Ovary (tissue), 9 donors: ENCODE measurements around the gene PRKCE. TPM values are rescaled to one million over a fixed set of nuclear protein-coding genes. Genes with fewer than 3 reads are reported as not detected.

Source experiments
- DNase-seq, 5 donors: peaks; one replicate each; pipeline ENCODE4 v3.0.0-alpha.2; 2019 to 2020
- H3K27ac ChIP-seq, 2 donors: fragments of 200-600 bp; one replicate each; pipeline versions ENCODE4 v1.5.1 to v1.8.0; 2019 to 2022
- H3K27me3 ChIP-seq: fragments of 200-600 bp; one replicate; pipeline ENCODE4 v1.8.0; 2022
- H3K36me3 ChIP-seq: fragments of 200-600 bp; sonication (generic); one replicate; pipeline ENCODE4 v1.5.1; 2019
- H3K4me1 ChIP-seq: one replicate; pipeline ENCODE4 v1.8.1; 2013; ENCODE audit warnings: mild to moderate bottlenecking, moderate library complexity; ENCODE audit not compliant: insufficient read depth
- H3K4me3 ChIP-seq: fragments of 200-600 bp; sonication (generic); one replicate; pipeline ENCODE4 v1.5.1; 2017
- H3K9me3 ChIP-seq, 2 donors: fragments of 200-600 bp in 1 of 2; sonication (generic) in 1 of 2; one replicate each; pipeline versions ENCODE4 v1.5.1 to v1.8.1; 2013 to 2019; ENCODE audit warnings: mild to moderate bottlenecking in 1 of 2, moderate library complexity in 1 of 2
- EP300 ChIP-seq: sonication (generic); formaldehyde crosslinking; IDR thresholded peaks from one replicate; pipeline ENCODE4 v1.6.1; 2017; ENCODE audit warnings: antibody characterized with exemption
- POLR2A ChIP-seq: fragments of 450-650 bp; IDR thresholded peaks from one replicate; pipeline ENCODE4 v1.6.1; 2017; ENCODE audit warnings: antibody characterized with exemption, mild to moderate bottlenecking, moderate library complexity
- WGBS, 3 donors: extraction: QIAGEN DNeasy Blood & Tissue Kit in 1 of 3; methylation state at CpG; one replicate each; pipeline versions ENCODE4 v1.1.5 to v1.1.7; 2013 to 2017; 5-methylcytosine and 5-hydroxymethylcytosine counted together
- intact Hi-C, 4 donors: fragments of 100-400 bp; cut with DNase I; formaldehyde crosslinking; loops; one replicate each; pipeline versions ENCODE4 v1.11.0 to v1.15.1; 2022 to 2023
- polyA plus RNA-seq, 2 donors: library from polyadenylated mRNA; stranded (reverse); fragments of 200-250 nt in 1 of 2; fragments of 350-450 nt in 1 of 2; fragmentation: Illumina TruSeq in 1 of 2; extraction: RNeasy Lipid Tissue Mini Kit (QIAGEN cat#74804) in 1 of 2; gene quantifications; one replicate each; pipeline ENCODE4 v1.2.3, GENCODE V29; 2013 to 2014
- total RNA-seq, 7 donors: library from RNA; depleted of rRNA in 2 of 7; stranded (reverse); fragments of >200 nt in 2 of 7; fragmentation: NEBNext Ultra II Directional in 3 of 7; extraction: Animal tissue kit (Norgen Biotek cat#: 25700) in 3 of 7; gene quantifications; one replicate each; pipeline versions ENCODE4 v1.1.0 to v1.2.4, GENCODE V29; 2016 to 2023
- TF ChIP-seq, protein P1 (sequence below), 3 donors: fragments of 450-650 bp in 2 of 3; fragments of 200-600 bp in 1 of 3; IDR thresholded peaks; one replicate each; pipeline versions ENCODE4 v1.5.1 to v1.8.0; 2016 to 2022; ENCODE audit warnings: antibody characterized with exemption in 3 of 3, mild to moderate bottlenecking in 1 of 3
- donor health status: DM: no; HTN: no; CAD: no; lungs with moderate emphysema.
- donor health status: DM: no; HTN: no; CAD: no.
- donor health status: Bipolar disorder and iron deficiency.
- donor health status: DM: yes; HTN: yes; CAD: no.
- donor health status: DM: no; HTN: no; CAD: no.
- donor health status: DM: yes; HTN: yes; CAD: no.

PRKCE gene
- total and polyA plus RNA-seq, 9 donors, result 3.1 to 22.8 (median 12.8) TPM

GRCh38 chr2:46056541-46056940 lies 405.1 kb downstream of the PRKCE start:
- WGBS, 3 donors, result 95 to 98% (median 97%) methylated on average over 1 of the region's 1 CpG
- Histone ChIP-seq H3K27me3 (no peaks in the 10 kb centered on the region), H3K27ac (no peak overlapping the region), H3K4me3 (no peak overlapping the region), H3K36me3 (no peaks in the 10 kb centered on the region), H3K9me3 (no peaks in the 10 kb centered on the region), H3K4me1 (no peaks in the 10 kb centered on the region)
- intact Hi-C loops, result no loop called here
- no peak for DNase-seq
- TF ChIP-seq POLR2A, result no peak
- TF ChIP-seq, protein P1, sequence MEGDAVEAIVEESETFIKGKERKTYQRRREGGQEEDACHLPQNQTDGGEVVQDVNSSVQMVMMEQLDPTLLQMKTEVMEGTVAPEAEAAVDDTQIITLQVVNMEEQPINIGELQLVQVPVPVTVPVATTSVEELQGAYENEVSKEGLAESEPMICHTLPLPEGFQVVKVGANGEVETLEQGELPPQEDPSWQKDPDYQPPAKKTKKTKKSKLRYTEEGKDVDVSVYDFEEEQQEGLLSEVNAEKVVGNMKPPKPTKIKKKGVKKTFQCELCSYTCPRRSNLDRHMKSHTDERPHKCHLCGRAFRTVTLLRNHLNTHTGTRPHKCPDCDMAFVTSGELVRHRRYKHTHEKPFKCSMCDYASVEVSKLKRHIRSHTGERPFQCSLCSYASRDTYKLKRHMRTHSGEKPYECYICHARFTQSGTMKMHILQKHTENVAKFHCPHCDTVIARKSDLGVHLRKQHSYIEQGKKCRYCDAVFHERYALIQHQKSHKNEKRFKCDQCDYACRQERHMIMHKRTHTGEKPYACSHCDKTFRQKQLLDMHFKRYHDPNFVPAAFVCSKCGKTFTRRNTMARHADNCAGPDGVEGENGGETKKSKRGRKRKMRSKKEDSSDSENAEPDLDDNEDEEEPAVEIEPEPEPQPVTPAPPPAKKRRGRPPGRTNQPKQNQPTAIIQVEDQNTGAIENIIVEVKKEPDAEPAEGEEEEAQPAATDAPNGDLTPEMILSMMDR (IDR thresholded peaks at IDR 0.05), result no peak
- TF ChIP-seq EP300, result no peak

GRCh38 chr2:46058140-46058539 lies 406.7 kb downstream of the PRKCE start:
- DNase-seq, result no peak
- no peak for TF ChIP-seq POLR2A
- TF ChIP-seq EP300, result no peak
- TF ChIP-seq, protein P1 (IDR thresholded peaks at IDR 0.05), result no peak
- Histone ChIP-seq H3K36me3 (no peaks in the 10 kb centered on the region), H3K9me3 (no peaks in the 10 kb centered on the region), H3K27me3 (no peaks in the 10 kb centered on the region), H3K27ac (no peak overlapping the region), H3K4me1 (peaks cover 1% of the 10 kb centered on the region), H3K4me3 (no peak overlapping the region)
- 59 to 75% (median 61%) methylated on average over 5 of the region's 5 CpGs for WGBS, 3 donors
- intact Hi-C loops, result no loop called here

- H3K36me3 ChIP-seq, result no peaks in the 10 kb centered on the region
- peak; percentile 72 to 90 (median 77) for DNase-seq
- peaks cover 1% of the 10 kb centered on the region for H3K4me1 ChIP-seq
- TF ChIP-seq, protein P1 (IDR thresholded peaks at IDR 0.05), result peak; percentile 75 to 88 (median 77)
- no peak for TF ChIP-seq EP300
- 47 to 53% (median 53%) methylated on average over 15 of the region's 15 CpGs for WGBS, 3 donors
- H3K27ac ChIP-seq, result no peak overlapping the region
- H3K9me3 ChIP-seq, result no peaks in the 10 kb centered on the region
- intact Hi-C loops, result loop anchor here (5.0 to 10.0 kb wide), 3 partner anchors 68 to 304 kb away; partner anchors contain the start of gene EPAS1 (in 1 of the 4)
- H3K27me3 ChIP-seq, result no peaks in the 10 kb centered on the region
- no peak overlapping the region for H3K4me3 ChIP-seq
Measured at GRCh38 chr2:46062637-46063412, 411.4 kb downstream of the PRKCE start.

DNA sequence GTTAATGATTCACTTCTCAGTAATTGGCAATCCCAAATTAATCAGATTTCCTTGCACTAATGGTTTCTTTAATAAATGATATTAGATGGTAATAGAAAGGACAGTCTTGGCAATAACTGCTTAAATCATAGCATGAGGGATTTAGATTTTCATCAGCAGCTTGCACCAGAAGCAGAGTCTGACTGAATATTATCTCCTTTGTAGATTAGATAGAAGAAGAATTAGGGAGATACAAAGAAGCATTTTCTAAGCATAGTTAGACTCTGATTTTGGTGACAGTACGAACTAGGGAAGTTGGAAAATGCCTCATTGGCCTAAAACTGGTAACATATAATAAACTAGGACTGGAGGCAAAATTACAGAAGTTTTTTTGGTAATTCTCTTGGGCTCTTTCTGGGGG lies 412.9 kb downstream of the PRKCE start:
- Histone ChIP-seq H3K9me3 (no peaks in the 10 kb centered on the region), H3K4me3 (no peak overlapping the region), H3K27me3 (no peaks in the 10 kb centered on the region), H3K36me3 (no peaks in the 10 kb centered on the region), H3K27ac (no peak overlapping the region), H3K4me1 (peaks cover 1% of the 10 kb centered on the region)
- intact Hi-C loops, result loop anchor here (5.0 to 10.0 kb wide), 3 partner anchors 70 to 303 kb away; partner anchors contain the start of gene EPAS1 (in 1 of the 4)
- TF ChIP-seq EP300 (no peak), POLR2A (no peak)
- 90 to 97% (median 96%) methylated on average over 1 of the region's 1 CpG for WGBS, 3 donors
- DNase-seq, result no peak

DNA sequence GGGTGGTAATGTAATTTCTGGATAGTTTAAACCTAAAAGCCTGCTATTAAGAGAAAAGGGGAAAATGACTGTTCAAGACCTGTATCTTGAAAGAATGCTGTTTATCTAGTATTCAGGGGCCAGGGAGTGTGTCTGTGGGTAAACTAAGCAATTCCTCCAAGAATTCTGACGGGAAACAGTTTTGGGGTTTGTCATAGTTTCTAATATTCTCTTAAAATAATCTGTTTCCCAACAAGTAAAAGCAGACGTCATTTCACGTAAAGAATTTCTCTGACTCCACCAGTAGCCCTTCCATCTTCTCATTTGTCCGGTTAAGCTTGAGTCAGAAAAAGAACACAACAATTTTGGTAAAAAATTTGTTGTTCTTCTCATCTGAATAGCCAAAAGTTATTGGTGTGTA lies 413.7 kb downstream of the PRKCE start:
- Histone ChIP-seq H3K4me3 (no peak overlapping the region), H3K9me3 (no peaks in the 10 kb centered on the region), H3K4me1 (peaks cover 1% of the 10 kb centered on the region), H3K27ac (no peak overlapping the region), H3K36me3 (no peaks in the 10 kb centered on the region), H3K27me3 (no peaks in the 10 kb centered on the region)
- intact Hi-C loops, result loop anchor here in 2 of 4 donors (10.0 kb wide), 2 partner anchors 70 to 230 kb away; partner anchors contain the start of gene EPAS1 (in 1 of the 2)
- no peak for DNase-seq
- TF ChIP-seq, protein P1 (IDR thresholded peaks at IDR 0.05), result no peak
- 41 to 77% (median 70%) methylated on average over 4 of the region's 4 CpGs for WGBS, 3 donors
